WERI-Rb-1 (cell line): Measurements from ENCODE around the gene MIPOL1.

Experiments used
- DNase-seq: peaks from one replicate; pipeline ENCODE4 v3.0.0-alpha.2; 2020
- H3K27ac ChIP-seq: fragments of 250-450 bp; sonication (Bioruptor Pico); 2 replicates; pipeline ENCODE4 v1.5.1; 2020; ENCODE audit warnings: mild to moderate bottlenecking, moderate library complexity
- H3K27me3 ChIP-seq: fragments of 250-450 bp; sonication (Bioruptor Pico); 2 replicates; pipeline ENCODE4 v1.5.1; 2021; ENCODE audit warnings: mild to moderate bottlenecking, low read depth, moderate library complexity; ENCODE audit not compliant: insufficient read depth, severe bottlenecking
- H3K36me3 ChIP-seq: fragments of 250-450 bp; sonication (Bioruptor Pico); 2 replicates; pipeline ENCODE4 v1.5.1; 2020; ENCODE audit warnings: mild to moderate bottlenecking, moderate library complexity
- H3K4me3 ChIP-seq: 2 replicates; pipeline ENCODE4 v1.5.1; 2011; ENCODE audit warnings: low read depth, mild to moderate bottlenecking, control low read depth, low read length
- H3K9me3 ChIP-seq: fragments of 250-450 bp; sonication (Bioruptor Pico); 2 replicates; pipeline ENCODE4 v1.5.1; 2021; ENCODE audit warnings: mild to moderate bottlenecking, moderate library complexity; ENCODE audit not compliant: severe bottlenecking
- CTCF ChIP-seq: IDR thresholded peaks from 2 replicates; pipeline ENCODE4 v1.5.1; 2011; ENCODE audit warnings: low read depth, mild to moderate bottlenecking, control low read depth, inconsistent platforms, low read length

The MIPOL1 gene

GRCh38 chr14:37490607-37491006, 292.9 kb downstream of the MIPOL1 start:
- no peaks in the 10 kb centered on the region for H3K9me3 ChIP-seq
- H3K4me3 ChIP-seq = no peak overlapping the region

GRCh38 chr14:37491076-37491475, 293.3 kb downstream of the MIPOL1 start:
- no peak overlapping the region for H3K4me3 ChIP-seq
- no peak overlapping the region for H3K27ac ChIP-seq
- TF ChIP-seq CTCF = no peak
- no peak for DNase-seq
- no peaks in the 10 kb centered on the region for H3K9me3 ChIP-seq
- no peaks in the 10 kb centered on the region for H3K36me3 ChIP-seq
- no peaks in the 10 kb centered on the region for H3K27me3 ChIP-seq

More at GRCh38 chr14:37490607-37491006, 292.9 kb downstream of the MIPOL1 start:
- DNase-seq = no peak
- TF ChIP-seq CTCF = no peak
- no peaks in the 10 kb centered on the region for H3K27me3 ChIP-seq
- H3K27ac ChIP-seq = no peak overlapping the region
- no peaks in the 10 kb centered on the region for H3K36me3 ChIP-seq

GRCh38 chr14:37493606-37494005, 295.9 kb downstream of the MIPOL1 start:
- Histone ChIP-seq H3K9me3 (no peaks in the 10 kb centered on the region), H3K27ac (no peak overlapping the region), H3K27me3 (no peaks in the 10 kb centered on the region), H3K36me3 (no peaks in the 10 kb centered on the region), H3K4me3 (no peak overlapping the region)
- no peak for DNase-seq
- TF ChIP-seq CTCF = no peak

GRCh38 chr14:37497422-37497821, 299.7 kb downstream of the MIPOL1 start:
- no peak for DNase-seq

GRCh38 chr14:37501877-37502276, 304.1 kb downstream of the MIPOL1 start:
- TF ChIP-seq CTCF = no peak
- H3K4me3 ChIP-seq = no peak overlapping the region
- H3K27ac ChIP-seq = no peak overlapping the region
- no peaks in the 10 kb centered on the region for H3K9me3 ChIP-seq
- no peaks in the 10 kb centered on the region for H3K36me3 ChIP-seq
- DNase-seq = no peak
- no peaks in the 10 kb centered on the region for H3K27me3 ChIP-seq

More at GRCh38 chr14:37497422-37497821, 299.7 kb downstream of the MIPOL1 start:
- no peak for TF ChIP-seq CTCF
- Histone ChIP-seq H3K9me3 (no peaks in the 10 kb centered on the region), H3K27me3 (no peaks in the 10 kb centered on the region), H3K36me3 (no peaks in the 10 kb centered on the region), H3K27ac (no peak overlapping the region), H3K4me3 (no peak overlapping the region)

- no peak for DNase-seq
Measured at GRCh38 chr14:37508503-37508902, 310.8 kb downstream of the MIPOL1 start.

More at GRCh38 chr14:37508503-37508902, 310.8 kb downstream of the MIPOL1 start:
- H3K4me3 ChIP-seq = no peak overlapping the region
- H3K9me3 ChIP-seq = no peaks in the 10 kb centered on the region
- H3K36me3 ChIP-seq = no peaks in the 10 kb centered on the region
- no peak overlapping the region for H3K27ac ChIP-seq
- no peaks in the 10 kb centered on the region for H3K27me3 ChIP-seq
- no peak for TF ChIP-seq CTCF
